ENCODE data around the gene EML2. TPM values are rescaled to one million over a fixed set of nuclear protein-coding genes. Genes with fewer than 3 reads are reported as not detected.
A peak's percentile ranks its signal among the peaks of the same experiment; 100 is the strongest.

The EML2 gene
- total RNA-seq, 2 experiments from 2014 or later, result 122 to 128 TPM

DNA sequence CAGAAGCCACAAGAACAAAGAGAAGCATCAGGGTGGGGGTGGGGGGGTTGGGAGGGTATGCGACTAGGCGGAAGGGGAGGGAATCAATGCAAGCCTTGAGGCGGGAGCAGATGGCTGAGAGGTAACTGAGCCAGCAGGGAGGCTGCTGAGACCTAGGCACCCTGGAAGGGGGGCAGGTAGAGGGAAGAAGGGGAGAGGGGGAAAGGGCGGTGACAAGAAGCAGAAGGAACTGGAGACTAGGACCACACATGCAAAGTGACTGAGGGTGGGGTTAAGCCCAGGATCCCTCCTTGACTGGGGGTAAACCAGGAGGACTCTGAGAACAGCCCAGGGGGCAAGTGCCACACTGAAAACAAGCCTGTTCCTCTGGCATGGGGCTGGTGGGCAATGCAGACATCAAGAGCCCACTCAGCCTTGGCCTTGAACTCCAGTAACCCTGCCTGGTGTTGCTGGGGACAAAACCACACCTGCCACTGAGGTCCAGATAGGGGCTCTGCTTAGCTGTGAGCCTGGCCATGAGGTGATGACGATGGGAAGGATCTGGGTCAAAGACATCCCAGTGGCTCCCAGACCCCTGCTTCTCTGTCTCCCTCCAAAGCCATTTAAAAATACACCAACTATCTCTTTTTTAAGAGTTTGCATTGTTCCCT, 74.9 kb downstream of the EML2 start:
- peaks cover 12% of the 10 kb centered on the region for H3K4me1 Mint-ChIP-seq
- CTCF ChIA-PET, result no interaction called here
- peaks cover 3% of the 10 kb centered on the region for H3K36me3 Mint-ChIP-seq
- H3K27me3 Mint-ChIP-seq, result no peaks in the 10 kb centered on the region
- DNase-seq (no peak), ATAC-seq (no peak)
- H3K27ac Mint-ChIP-seq, result no peak overlapping the region
- H3K9me3 Mint-ChIP-seq (ENCODE audit: low read depth), result no peaks in the 10 kb centered on the region
- no peak overlapping the region for H3K4me3 Mint-ChIP-seq

DNA sequence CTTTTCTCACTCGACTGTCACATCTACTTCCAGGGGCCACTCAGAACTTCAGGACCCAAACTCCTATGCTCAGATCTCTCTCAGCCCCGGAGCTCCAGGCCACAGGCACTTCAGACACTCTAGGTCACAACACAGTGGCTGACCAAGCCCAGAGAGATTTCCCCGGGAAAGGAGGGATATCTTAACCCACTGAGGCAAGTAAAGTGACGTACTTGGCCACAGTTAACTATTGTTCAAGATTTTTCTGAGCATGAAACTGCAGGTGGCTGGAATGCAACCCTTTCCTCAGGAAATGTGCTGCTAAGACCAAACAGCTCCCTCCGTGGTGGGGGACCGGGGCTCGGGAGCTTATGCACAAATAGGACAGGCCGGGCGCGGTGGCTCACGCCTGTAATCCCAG, 78.5 kb downstream of the EML2 start:
- DNase-seq (no peak), ATAC-seq (no peak)
- H3K27me3 Mint-ChIP-seq, result no peaks in the 10 kb centered on the region
- H3K9me3 Mint-ChIP-seq (ENCODE audit: low read depth), result no peaks in the 10 kb centered on the region
- H3K36me3 Mint-ChIP-seq, result peaks cover 3% of the 10 kb centered on the region
- CTCF ChIA-PET, result interaction anchor here (0.7 to 1.1 kb wide), 5 partner anchors 53 to 134 kb away, joined by 3 read pairs; partner anchors contain the start of gene VASP
- peaks cover 18% of the 10 kb centered on the region for H3K4me1 Mint-ChIP-seq
- no peak overlapping the region for H3K27ac Mint-ChIP-seq
- no peak overlapping the region for H3K4me3 Mint-ChIP-seq

DNA sequence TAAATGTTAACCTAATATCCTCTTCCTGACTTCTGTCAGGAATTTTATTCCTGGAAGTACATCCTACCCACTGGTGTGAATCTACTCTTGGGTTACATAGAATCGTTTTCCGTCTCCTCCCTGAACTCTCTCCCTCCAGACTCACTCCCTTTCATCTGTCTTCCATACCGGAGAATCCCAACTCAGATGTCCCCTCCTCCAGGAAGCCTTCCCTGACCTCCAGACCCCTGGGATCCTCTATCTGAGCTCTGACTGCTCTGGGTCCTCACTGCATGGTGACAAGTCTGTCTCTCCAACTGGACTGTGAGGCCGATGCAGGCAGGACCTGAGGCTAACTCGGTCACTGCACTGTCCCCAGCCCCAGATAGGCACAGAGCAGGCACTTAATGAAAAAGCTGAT, 79.2 kb downstream of the EML2 start:
- H3K9me3 Mint-ChIP-seq (ENCODE audit: low read depth), result no peaks in the 10 kb centered on the region
- DNase-seq, result no peak
- H3K27me3 Mint-ChIP-seq, result no peaks in the 10 kb centered on the region
- ATAC-seq, result no peak
- no peak overlapping the region for H3K27ac Mint-ChIP-seq
- CTCF ChIA-PET, result interaction anchor here (0.8 to 3.3 kb wide), 4 partner anchors 52 to 134 kb away, joined by 3 to 17 read pairs (median 3); partner anchors contain the start of gene VASP
- no peak overlapping the region for H3K4me3 Mint-ChIP-seq
- H3K4me1 Mint-ChIP-seq, result peaks cover 18% of the 10 kb centered on the region
- peaks cover 3% of the 10 kb centered on the region for H3K36me3 Mint-ChIP-seq

Small RNAs within 50 kb of the gene (microRNA-seq; reads per million reads assigned to microRNA genes)
- 603 reads per million, percentile 81 among the genes with 10 or more reads in this experiment for gene MIR330
- not detected for gene MIR642A
- not detected for gene MIR642B

Other genes starting within 250 kb of the EML2 start
- 10 to 100 TPM in 1 of 2 experiments, 1 to 10 TPM in 1; 6.4 to 11.7 TPM for gene PPP1R13L, start 234.3 kb downstream of the EML2 start, total RNA-seq
- 10 to 100 TPM in 1 of 2 experiments, 1 to 10 TPM in 1; 8.9 to 12.2 TPM for gene POLR1G, start 232.8 kb downstream of the EML2 start, total RNA-seq
- gene ERCC1, start 215.5 kb downstream of the EML2 start, total RNA-seq, result 10 to 100 TPM; 62.5 to 73.4 TPM
- 10 to 100 TPM in 1 of 2 experiments, 1 to 10 TPM in 1; 5.6 to 98.6 TPM for gene FOSB, start 171.4 kb downstream of the EML2 start, total RNA-seq
- 1 to 10 TPM; 3.1 to 4.3 TPM for gene RTN2, start 142.3 kb downstream of the EML2 start, total RNA-seq
- 1 to 10 TPM; 4.3 to 4.5 TPM for gene PPM1N, start 141.0 kb downstream of the EML2 start, total RNA-seq
- 100 to 1,000 TPM; 223 to 308 TPM for gene VASP, start 131.9 kb downstream of the EML2 start, total RNA-seq
- gene OPA3, start 54.6 kb downstream of the EML2 start, total RNA-seq, result 10 to 100 TPM; 13.4 to 16.7 TPM
- not detected for gene GPR4, start 37.2 kb downstream of the EML2 start, total RNA-seq
- 10 to 100 TPM; 12.1 to 14.7 TPM for gene GIPR, start 28.8 kb upstream of the EML2 start, total RNA-seq
- gene SNRPD2, start 52.6 kb upstream of the EML2 start, total RNA-seq, result 100 to 1,000 TPM; 602 to 634 TPM
- 10 to 100 TPM in 1 of 2 experiments, 1 to 10 TPM in 1; 9.6 to 12.7 TPM for gene QPCTL, start 53.3 kb upstream of the EML2 start, total RNA-seq
- gene FBXO46, start 91.5 kb upstream of the EML2 start, total RNA-seq, result 10 to 100 TPM; 33.0 to 37.1 TPM
- not detected for gene MEIOSIN, start 94.0 kb upstream of the EML2 start, total RNA-seq
- 1 to 10 TPM; 1.5 to 2.8 TPM for gene SIX5, start 129.9 kb upstream of the EML2 start, total RNA-seq
- gene DMPK, start 143.1 kb upstream of the EML2 start, total RNA-seq, result 10 to 100 TPM; 26.7 to 31.0 TPM
- 10 to 100 TPM; 47.0 to 47.9 TPM for gene DMWD, start 153.4 kb upstream of the EML2 start, total RNA-seq
- under 1 TPM; 0.19 to 0.23 TPM for gene RSPH6A, start 175.9 kb upstream of the EML2 start, total RNA-seq
- 100 to 1,000 TPM; 119 to 125 TPM for gene SYMPK, start 223.8 kb upstream of the EML2 start, total RNA-seq
- under 1 TPM in 1 of 2 experiments, not detected in 1; 0.14 TPM for gene FOXA3, start 224.9 kb upstream of the EML2 start, total RNA-seq
- gene IRF2BP1, start 246.7 kb upstream of the EML2 start, total RNA-seq, result 10 to 100 TPM; 18.9 to 19.0 TPM